Fibroblast of lung (primary cell): ENCODE measurements around the gene C1orf52. TPM values are rescaled to one million over a fixed set of nuclear protein-coding genes. Genes with fewer than 3 reads are reported as not detected.

Source experiments
- DNase-seq, 2 donors: peaks; one replicate each; pipeline versions ENCODE4 v3.0.0 to v3.0.0-alpha.2; 2010; ENCODE audit warnings: low read depth in 2 of 2
- H2AFZ ChIP-seq: 2 replicates; pipeline ENCODE4 v1.5.1; 2012; ENCODE audit warnings: low read length, control low read depth, inconsistent platforms
- H3K27ac ChIP-seq: 2 replicates; pipeline ENCODE4 v1.5.1; 2011; ENCODE audit warnings: low read length, control low read depth; ENCODE audit not compliant: insufficient read depth
- H3K27me3 ChIP-seq: 2 replicates; pipeline ENCODE4 v1.5.1; 2011; ENCODE audit warnings: mild to moderate bottlenecking, low read length; ENCODE audit not compliant: control insufficient read depth, insufficient read depth
- H3K36me3 ChIP-seq: 2 replicates; pipeline ENCODE4 v1.5.1; 2011; ENCODE audit warnings: low read length; ENCODE audit not compliant: control insufficient read depth, insufficient read depth
- H3K4me1 ChIP-seq: 2 replicates; pipeline ENCODE4 v1.5.1; 2011; ENCODE audit warnings: low read length; ENCODE audit not compliant: control insufficient read depth, insufficient read depth; ENCODE audit errors: extremely low read depth
- H3K4me2 ChIP-seq: 2 replicates; pipeline ENCODE4 v1.5.1; 2011; ENCODE audit warnings: low read length, control low read depth; ENCODE audit not compliant: insufficient read depth; ENCODE audit errors: extremely low read depth
- H3K4me3 ChIP-seq, 4 experiments: fragments of 200-600 bp in 1 of 4; sonication (generic) in 1 of 4; replicated peaks in 1 of 4; 2 replicates each; pipeline ENCODE4 v1.5.1; 2011 to 2016; ENCODE audit warnings: low read length in 4 of 4, low read depth in 3 of 4, mild to moderate bottlenecking in 3 of 4, control low read depth in 2 of 4, inconsistent platforms in 1 of 4, mixed read lengths in 1 of 4; ENCODE audit not compliant: insufficient read depth in 1 of 4; ENCODE audit errors: control extremely low read depth in 1 of 4
- H3K79me2 ChIP-seq: 2 replicates; pipeline ENCODE4 v1.5.1; 2012; ENCODE audit warnings: mild to moderate bottlenecking, low read length, inconsistent platforms; ENCODE audit not compliant: control insufficient read depth, insufficient read depth
- H3K9ac ChIP-seq: 2 replicates; pipeline ENCODE4 v1.5.1; 2011; ENCODE audit warnings: mild to moderate bottlenecking, low read length, control low read depth; ENCODE audit not compliant: insufficient read depth
- H3K9me3 ChIP-seq: 2 replicates; pipeline ENCODE4 v1.5.1; 2012; ENCODE audit warnings: low read depth, low read length; ENCODE audit not compliant: control insufficient read depth, insufficient read depth
- H4K20me1 ChIP-seq: 2 replicates; pipeline ENCODE4 v1.5.1; 2011; ENCODE audit warnings: low read length; ENCODE audit not compliant: control insufficient read depth, insufficient read depth; ENCODE audit errors: extremely low read depth
- CTCF ChIP-seq, 2 donors: IDR thresholded peaks in 1 of 2; conservative IDR thresholded peaks in 1 of 2; 1 replicate in 1 of 2; 2 replicates in 1 of 2; pipeline ENCODE4 v1.5.1; 2011 to 2012; ENCODE audit warnings: low read length in 2 of 2, control low read depth in 1 of 2, inconsistent platforms in 1 of 2, low read depth in 1 of 2, mild to moderate bottlenecking in 1 of 2
- EZH2 ChIP-seq: IDR thresholded peaks from 2 replicates; pipeline ENCODE4 v1.5.1; 2012; ENCODE audit warnings: low read length, control low read depth, mild to moderate bottlenecking; ENCODE audit errors: missing control alignments
- polyA minus RNA-seq: library from RNA; depleted of rRNA, polyadenylated mRNA; stranded (reverse); fragments of >200 nt; gene quantifications from 2 replicates; pipeline ENCODE4 v1.2.3, GENCODE V29; 2011; ENCODE audit warnings: low replicate concordance
- polyA plus RNA-seq, 2 donors: library from polyadenylated mRNA; depleted of rRNA in 1 of 2; stranded (reverse) in 1 of 2; unstranded in 1 of 2; fragments of >200 nt; gene quantifications; 2 replicates each; pipeline ENCODE4 v1.2.1, GENCODE V29; 2011 to 2012; ENCODE audit warnings: missing spikeins in 1 of 2
- total RNA-seq: library from RNA; depleted of rRNA; stranded (reverse); fragments of >200 nt; gene quantifications from 2 replicates; pipeline ENCODE4 v1.2.1, GENCODE V29; 2014

C1orf52 gene
- total RNA-seq (10.0 and 11.4 TPM in 2 replicates), polyA plus RNA-seq (16.4 and 24.7 TPM in 2 replicates), polyA minus RNA-seq (3.0 and 26.7 TPM in 2 replicates)
- polyA plus RNA-seq (2012): 17.1 and 25.7 TPM in 2 replicates

- no peaks in the 10 kb centered on the region for H3K27me3 ChIP-seq
- TF ChIP-seq EZH2: no peak
- TF ChIP-seq CTCF (conservative IDR thresholded peaks at IDR 0.05 in 1 of 2, IDR thresholded peaks at IDR 0.05 in 1 of 2; ENCODE audit: low read depth in 1 of 2, low read length in 2 of 2): peak; percentile 77 to 84
- peak within 1 kb of the TSS; percentile 70 to 94 (median 91) for H3K4me3 ChIP-seq
- peaks cover 22% of the 10 kb centered on the region for H3K79me2 ChIP-seq
- H2AFZ ChIP-seq: peak within 1 kb of the TSS; percentile 91
- peak within 1 kb of the TSS; percentile 100 for H3K4me2 ChIP-seq
- H3K36me3 ChIP-seq: peaks cover 2% of the 10 kb centered on the region
- H3K4me1 ChIP-seq: peaks cover 7% of the 10 kb centered on the region
- peaks cover 2% of the 10 kb centered on the region for H4K20me1 ChIP-seq
- DNase-seq: peak; percentile 87 to 92
- H3K9me3 ChIP-seq: no peaks in the 10 kb centered on the region
- peak within 1 kb of the TSS; percentile 91 for H3K27ac ChIP-seq
- H3K9ac ChIP-seq: peak within 1 kb of the TSS; percentile 94
Measured at GRCh38 chr1:85259118-85259911, at the start of gene C1orf52. Gene C1orf52, minus strand, starts transcription at chr1:85259662. Its CDS starts 29 bp downstream, at chr1:85259633.

- Histone ChIP-seq H3K27me3 (no peaks in the 10 kb centered on the region), H3K79me2 (no peaks in the 10 kb centered on the region), H3K9me3 (no peaks in the 10 kb centered on the region), H3K4me2 (no peak overlapping the region), H3K4me1 (peaks cover 12% of the 10 kb centered on the region), H4K20me1 (no peaks in the 10 kb centered on the region), H3K4me3 (no peak overlapping the region), H2AFZ (no peak overlapping the region), H3K36me3 (no peaks in the 10 kb centered on the region), H3K9ac (no peak overlapping the region), H3K27ac (no peak overlapping the region)
- DNase-seq: no peak
- no peak for TF ChIP-seq CTCF (conservative IDR thresholded peaks at IDR 0.05 in 1 of 2, IDR thresholded peaks at IDR 0.05 in 1 of 2; ENCODE audit: low read depth in 1 of 2, low read length in 2 of 2)
- TF ChIP-seq EZH2: no peak
Measured at GRCh38 chr1:85308833-85309350, 49.4 kb upstream of the C1orf52 start.

- H3K27me3 ChIP-seq: no peaks in the 10 kb centered on the region
- peak; percentile 79 to 88 for DNase-seq
- no peaks in the 10 kb centered on the region for H3K36me3 ChIP-seq
- H3K4me3 ChIP-seq: no peak overlapping the region
- no peaks in the 10 kb centered on the region for H3K9me3 ChIP-seq
- H4K20me1 ChIP-seq: no peaks in the 10 kb centered on the region
- H3K9ac ChIP-seq: no peak overlapping the region
- TF ChIP-seq CTCF (conservative IDR thresholded peaks at IDR 0.05 in 1 of 2, IDR thresholded peaks at IDR 0.05 in 1 of 2; ENCODE audit: low read depth in 1 of 2, low read length in 2 of 2): peak; percentile 99
- no peak for TF ChIP-seq EZH2
- H3K4me1 ChIP-seq: peaks cover 5% of the 10 kb centered on the region
- no peaks in the 10 kb centered on the region for H3K79me2 ChIP-seq
- no peak overlapping the region for H3K27ac ChIP-seq
- H2AFZ ChIP-seq: peak overlapping the region; percentile 19
- no peak overlapping the region for H3K4me2 ChIP-seq
Measured at GRCh38 chr1:85307987-85308832, 48.7 kb upstream of the C1orf52 start.
